Measurements from ENCODE around the gene POLA1.
"Not testable (repeated sequence)": the region's sequence is repeated elsewhere in the genome, so short reads cannot be mapped to it uniquely, and the experiment has no call there.

- TF ChIP-seq ZFP3 (tag by site-specific recombination; IDR thresholded peaks at IDR 0.05; ENCODE audit: low read depth); ZNF639 (tag by site-specific recombination; IDR thresholded peaks at IDR 0.05); CTCF (tag by site-specific recombination; IDR thresholded peaks at IDR 0.05); ZNF391 (tag by site-specific recombination; IDR thresholded peaks at IDR 0.05; ENCODE audit: borderline replicate concordance, low read depth); FEZF1 (tag by site-specific recombination; IDR thresholded peaks at IDR 0.05); ZNF311 (tag by site-specific recombination; IDR thresholded peaks at IDR 0.05; ENCODE audit: borderline replicate concordance): not testable (repeated sequence)
Measured at GRCh38 chrX:24655679-24656078, 38.0 kb upstream of the POLA1 start.
